Stimulated activated CD8-positive, alpha-beta memory T cell treated with anti-CD3 and anti-CD28 coated beads, Interleukin-15, amount 100 ng/mL, for 24 hours (primary cell): Measurements from ENCODE around the gene PITPNM1.

Source experiments
- DNase-seq: peaks from one replicate; pipeline ENCODE4 v3.0.0-alpha.2; 2020; ENCODE audit warnings: low read depth

PITPNM1 gene

DNA sequence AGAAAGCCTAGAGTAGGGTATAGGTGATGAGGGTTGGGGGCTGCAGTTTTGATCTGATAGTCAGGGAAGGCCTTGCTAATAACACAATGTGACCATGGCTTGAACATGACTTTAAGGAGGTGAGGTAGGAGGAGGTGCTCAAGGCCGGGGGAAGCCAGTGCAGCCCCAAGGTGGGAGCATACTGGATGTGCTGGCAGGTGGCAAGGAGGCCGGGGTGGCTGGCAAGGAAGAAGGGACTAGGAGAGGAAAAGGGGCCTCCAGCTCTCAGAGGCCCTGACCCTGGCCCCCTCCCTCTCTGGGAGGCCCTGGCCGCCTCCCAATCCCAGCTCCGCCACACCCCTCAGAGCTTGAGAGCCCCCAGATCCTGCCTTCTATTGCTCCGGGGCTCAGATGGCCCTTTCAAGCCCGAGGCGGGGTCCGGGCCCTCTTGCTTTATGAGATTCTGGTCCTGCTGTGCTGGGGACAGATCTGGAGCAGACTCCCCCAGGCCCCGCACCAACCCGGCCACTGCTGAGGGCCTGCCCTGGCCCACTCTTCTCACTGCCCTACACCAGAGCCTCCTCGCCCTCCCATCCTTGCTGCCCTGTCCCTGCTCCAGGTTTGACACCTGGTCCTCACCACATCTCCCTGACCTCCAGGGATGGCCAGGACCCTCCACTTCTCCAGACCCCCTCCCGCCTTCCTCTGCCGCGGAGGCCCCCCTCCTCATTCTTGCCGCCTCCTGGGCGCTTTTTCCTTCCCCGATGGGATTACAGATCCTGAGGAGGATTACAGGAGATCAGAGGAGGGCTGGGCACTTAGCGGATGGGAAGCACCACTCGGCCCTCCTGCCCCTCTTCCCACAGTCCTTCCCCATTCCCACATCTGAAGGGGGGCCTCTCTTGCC, 1.8 kb downstream of the PITPNM1 start:
- no peak for DNase-seq

DNA sequence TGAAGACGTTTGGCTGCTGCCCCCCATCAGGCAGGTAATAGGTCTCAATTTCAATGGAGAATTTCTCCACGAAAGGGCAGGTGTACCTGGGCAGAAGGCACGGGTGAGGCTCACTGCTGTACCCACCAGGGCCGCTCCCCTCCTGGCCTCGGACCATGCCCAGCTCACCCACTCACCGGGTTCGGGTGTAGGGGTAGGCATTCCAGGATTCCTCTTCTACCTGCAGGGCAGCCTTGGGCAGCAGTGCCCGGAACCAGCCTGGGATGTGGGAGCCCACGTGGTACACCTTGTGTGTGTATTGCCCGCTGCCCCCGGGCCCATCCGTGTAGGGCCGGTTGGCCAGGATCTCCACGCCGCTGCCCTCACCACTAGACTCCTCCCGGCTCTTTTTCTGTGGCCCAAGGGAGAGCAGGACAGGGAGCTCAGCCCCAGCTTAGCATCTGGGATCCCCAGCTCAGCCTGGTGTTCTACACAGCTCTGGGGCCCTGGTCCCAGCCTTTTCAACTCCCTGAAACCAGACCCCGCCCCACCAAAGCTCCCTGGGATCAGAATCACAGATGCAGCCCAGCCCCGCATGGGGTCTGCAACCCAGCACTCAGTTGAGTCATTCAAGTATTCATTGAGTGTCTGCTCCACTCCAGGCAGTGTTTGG, 2.7 kb downstream of the PITPNM1 start:
- no peak for DNase-seq

DNA sequence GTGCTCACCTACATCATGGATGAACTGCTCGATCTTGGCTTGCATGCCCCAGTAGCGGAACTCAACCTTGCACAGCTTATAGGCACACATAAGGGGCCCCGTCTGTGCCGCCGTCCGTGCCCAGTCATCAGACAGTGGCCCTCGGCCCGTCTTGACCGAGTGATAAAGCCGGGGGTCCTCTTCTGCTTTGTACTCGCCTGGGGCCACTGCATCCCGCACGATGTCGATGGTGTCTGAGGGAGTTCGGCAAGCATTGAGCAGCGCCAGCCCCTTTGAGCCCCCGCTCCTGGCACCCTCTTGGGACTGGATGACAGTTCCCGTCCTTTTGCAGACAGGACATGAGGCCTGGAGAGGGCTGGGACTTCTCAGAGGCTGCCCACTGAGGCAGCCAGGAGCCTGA, 3.3 kb downstream of the PITPNM1 start:
- no peak for DNase-seq

DNA sequence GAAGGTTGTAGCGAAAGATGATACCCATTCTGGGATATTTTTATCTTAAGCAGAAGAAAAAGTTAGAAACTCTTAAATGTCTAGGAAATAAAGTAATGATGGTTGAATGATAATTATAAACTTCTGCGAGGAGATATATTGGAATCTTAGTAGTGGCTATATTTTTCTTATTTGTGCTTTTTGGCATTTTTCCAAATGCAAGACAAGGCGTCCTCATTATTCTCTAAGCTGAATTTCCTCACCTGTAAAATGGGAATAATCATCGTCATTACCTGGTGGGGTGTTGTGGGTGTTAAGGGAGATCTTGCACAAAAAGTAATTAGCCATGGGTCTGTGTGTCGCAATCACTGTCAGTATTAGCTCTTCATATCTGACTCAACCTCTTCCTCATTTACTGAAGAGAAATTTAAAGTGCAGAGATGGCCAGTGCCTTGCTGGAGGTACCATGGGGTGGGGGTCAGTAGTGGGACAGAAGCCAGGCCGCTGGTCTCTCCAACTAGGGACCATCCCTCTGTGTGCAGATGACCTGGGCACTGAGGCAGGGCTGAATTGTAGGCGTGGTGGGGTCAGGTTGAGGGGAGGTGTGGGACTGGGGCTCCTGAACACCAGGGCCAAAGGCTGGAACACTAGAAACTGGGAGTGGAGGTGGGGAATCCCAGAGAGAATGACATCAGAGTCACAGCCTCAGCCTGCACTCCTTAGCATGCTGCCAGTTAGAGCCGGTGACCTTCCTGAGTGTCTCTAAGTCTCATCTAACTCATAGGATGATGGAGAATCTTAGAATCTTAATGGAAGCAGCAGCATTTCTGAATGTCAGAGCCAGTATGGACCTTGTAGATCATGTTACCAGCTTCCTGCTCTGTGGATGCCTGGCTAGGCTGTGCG, 4.1 kb downstream of the PITPNM1 start:
- no peak for DNase-seq

GRCh38 chr11:67500484-67500821, 4.7 kb downstream of the PITPNM1 start:
- DNase-seq, result no peak

DNA sequence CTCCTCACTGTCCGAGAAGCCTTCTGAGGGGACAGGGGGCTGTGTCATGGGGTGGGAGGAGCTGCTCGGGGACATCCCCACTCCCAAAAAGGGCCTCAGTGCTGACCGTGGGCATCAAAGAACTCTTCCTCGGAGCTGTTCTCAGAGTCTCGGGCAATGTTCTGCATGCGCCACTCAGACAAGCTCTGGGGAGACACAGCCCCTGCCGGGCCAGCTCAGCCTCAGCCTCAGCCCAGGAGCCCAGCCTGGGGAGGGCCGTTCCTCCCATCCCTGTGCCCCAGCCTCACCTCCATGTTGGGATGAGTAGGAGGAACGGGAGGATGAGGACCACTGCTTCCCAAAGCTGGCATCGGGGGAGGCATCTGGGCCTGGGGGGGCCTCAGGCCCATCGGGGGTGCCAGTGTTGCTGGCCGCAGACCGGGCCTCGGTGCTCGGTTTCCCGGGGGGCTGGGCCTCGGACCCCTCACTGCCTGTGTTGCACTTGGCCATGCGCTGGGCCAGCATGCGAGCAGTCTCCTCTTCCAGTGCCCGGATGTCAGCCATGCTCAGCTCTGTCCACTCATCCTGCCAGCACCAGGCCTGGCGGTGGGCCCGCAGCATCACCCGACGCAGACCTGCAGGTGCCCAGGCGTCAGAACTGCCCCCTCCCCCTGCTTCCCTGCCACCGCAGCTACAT, 5.2 kb downstream of the PITPNM1 start:
- DNase-seq, result no peak

GRCh38 chr11:67498544-67498972, 6.6 kb downstream of the PITPNM1 start:
- no peak for DNase-seq

GRCh38 chr11:67497656-67498291, 7.4 kb downstream of the PITPNM1 start:
- no peak for DNase-seq

GRCh38 chr11:67496113-67496512, 9.1 kb downstream of the PITPNM1 start:
- DNase-seq, result no peak

DNA sequence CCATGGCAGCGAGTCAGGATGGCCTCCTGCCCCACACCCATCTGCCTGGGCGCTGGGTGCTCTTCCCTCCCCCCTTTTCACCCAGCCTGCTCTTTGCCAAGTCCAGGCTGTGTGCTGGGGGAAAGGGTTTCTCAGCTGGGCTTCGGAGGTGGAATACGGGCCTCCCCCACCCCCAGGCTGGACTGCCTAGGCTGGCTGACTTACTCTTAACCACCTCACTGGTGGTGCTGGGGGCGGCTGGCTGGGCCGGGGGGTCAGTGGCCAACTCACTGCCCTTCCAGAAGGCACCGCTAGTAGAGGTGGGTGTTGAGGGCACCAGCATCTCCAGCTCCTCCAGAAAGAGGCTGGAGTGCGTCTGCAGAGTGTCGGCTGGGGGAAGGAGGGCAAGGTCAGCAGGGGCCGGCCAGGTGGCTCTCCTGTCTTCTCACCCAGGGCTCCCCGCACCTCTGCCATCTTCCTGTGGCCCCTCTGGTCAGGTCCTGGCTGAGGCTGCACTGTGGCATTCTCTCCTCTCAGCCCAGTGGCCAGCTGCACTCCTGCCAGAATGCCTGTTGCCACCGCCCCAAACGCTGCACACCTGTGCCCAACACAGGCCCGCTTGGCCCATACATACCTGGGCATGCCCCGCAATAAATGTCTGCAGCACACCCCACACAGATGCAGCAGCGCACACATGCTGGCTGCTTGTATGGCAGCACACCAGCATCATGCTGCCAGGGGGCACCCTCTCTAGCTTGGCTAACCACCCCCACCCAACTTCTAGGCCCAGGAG, 9.7 kb downstream of the PITPNM1 start:
- DNase-seq, result no peak

DNA sequence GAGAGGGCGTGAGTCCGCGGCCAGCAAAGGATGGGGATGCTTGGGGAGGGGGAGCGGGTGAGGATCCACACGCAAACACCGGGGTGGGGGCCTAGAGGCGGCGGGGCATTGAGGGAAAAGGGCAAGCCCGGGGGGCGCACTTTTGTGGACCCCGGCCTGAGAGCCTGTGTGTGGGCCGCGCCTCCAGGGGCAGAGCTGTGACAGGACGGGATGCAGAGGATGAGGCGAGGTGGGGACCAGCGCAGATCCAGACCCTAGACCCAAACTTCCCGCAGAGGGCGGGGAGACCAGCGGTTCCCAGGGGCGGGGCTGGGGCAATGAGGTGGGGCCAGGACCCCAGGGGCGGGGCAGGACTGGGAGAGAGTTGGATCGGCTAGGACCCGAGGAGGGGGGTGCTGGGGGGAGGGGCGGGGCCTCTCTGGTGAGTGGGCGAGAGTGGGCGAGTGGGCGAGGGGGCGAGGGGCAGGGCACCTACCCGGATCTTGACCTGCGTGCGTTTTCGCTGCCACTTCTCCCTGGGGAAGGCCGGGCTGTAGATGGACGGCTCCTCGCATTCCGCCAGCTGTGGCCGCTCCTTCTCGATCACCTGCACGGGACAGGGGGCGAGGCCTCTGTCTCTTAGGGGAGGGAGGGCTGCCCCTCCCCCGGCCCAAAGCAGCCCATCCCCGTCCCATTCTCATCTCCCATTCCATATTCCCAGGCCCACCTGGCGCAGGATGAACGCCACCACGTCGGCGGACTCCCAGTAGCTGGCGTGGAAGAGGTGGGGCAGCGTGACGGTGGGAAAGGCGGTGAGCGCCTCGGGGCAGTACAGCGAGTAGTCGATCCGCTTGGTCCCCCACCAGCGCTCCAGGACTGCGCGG, 10.6 kb downstream of the PITPNM1 start:
- DNase-seq, result no peak

DNA sequence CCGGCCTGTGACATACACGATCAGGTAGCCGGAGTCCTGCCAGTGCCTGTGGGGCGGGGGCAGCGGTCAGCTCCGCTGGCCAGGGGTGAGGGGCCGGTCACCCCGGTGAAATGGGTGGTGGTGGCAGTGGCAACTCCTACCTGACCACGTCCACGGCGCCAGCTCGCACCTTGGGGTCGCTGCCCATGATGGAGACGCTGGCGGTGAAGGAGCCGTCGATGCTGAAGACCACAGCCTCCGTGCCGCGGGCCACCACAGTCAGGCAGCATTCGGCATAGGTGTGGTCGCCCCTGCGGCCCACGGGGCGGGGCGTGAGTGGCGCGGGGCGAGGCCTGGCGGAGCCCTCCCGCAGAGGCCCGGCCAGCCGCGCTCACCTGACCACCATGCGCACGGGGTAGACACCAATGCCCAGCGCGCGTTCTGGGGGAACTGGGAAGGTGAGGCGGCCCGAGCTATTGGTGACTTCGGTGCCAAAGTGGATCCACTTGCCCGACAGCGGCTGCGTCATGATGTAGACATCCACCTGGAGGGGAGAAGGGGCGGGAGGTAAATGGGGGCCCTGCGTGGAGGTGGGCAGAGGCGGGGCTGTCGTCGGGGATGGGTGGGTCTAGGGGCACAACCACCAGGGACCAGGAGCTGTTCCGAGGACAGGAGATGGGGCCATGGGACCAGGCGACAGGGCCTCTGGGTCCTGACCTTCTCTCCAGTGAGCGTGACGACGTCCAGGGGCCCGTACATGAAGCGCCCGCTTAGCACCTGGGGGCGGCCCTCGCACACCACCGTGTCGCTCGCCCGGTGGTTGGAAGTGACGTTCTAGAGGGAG, 11.4 kb downstream of the PITPNM1 start:
- DNase-seq, result no peak

GRCh38 chr11:67492801-67493547, 12.2 kb downstream of the PITPNM1 start:
- no peak for DNase-seq

- no peak for DNase-seq
Observed at GRCh38 chr11:67492069-67492727, 13.0 kb downstream of the PITPNM1 start.

- DNase-seq, result no peak
Observed at GRCh38 chr11:67491276-67492068, 13.7 kb downstream of the PITPNM1 start.

GRCh38 chr11:67490727-67491065, 14.5 kb downstream of the PITPNM1 start:
- DNase-seq, result no peak
